ENCODE data around the gene ASXL2. TPM values are rescaled to one million over a fixed set of nuclear protein-coding genes. Genes with fewer than 3 reads are reported as not detected.

The ASXL2 gene
- total and polyA plus RNA-seq, 2 of the 13 experiments (the other 11 are each of a cell fraction or from before 2014, with no cell fraction given), result 12.1 to 19.2 TPM

DNA sequence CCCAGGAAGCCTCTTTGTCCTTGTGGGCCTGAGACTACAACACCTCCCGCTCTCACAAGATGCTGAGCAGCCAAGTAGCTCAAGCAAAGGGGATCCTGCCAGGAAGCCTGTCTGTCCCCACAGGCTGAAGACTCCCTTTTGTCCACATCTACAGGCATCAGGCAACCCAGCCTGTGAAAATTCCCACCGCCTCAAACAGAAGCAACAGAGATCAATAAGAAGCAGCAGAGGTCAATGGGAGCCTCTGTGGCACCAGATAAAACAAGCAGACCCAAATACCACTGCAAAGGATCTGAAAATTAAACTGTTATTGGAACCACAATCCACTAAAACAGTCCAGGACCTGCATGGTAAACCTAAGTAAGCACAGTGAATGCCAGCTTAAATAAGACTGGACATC, 48.5 kb downstream of the ASXL2 start (continued):
- TF ChIP-seq, protein P1, sequence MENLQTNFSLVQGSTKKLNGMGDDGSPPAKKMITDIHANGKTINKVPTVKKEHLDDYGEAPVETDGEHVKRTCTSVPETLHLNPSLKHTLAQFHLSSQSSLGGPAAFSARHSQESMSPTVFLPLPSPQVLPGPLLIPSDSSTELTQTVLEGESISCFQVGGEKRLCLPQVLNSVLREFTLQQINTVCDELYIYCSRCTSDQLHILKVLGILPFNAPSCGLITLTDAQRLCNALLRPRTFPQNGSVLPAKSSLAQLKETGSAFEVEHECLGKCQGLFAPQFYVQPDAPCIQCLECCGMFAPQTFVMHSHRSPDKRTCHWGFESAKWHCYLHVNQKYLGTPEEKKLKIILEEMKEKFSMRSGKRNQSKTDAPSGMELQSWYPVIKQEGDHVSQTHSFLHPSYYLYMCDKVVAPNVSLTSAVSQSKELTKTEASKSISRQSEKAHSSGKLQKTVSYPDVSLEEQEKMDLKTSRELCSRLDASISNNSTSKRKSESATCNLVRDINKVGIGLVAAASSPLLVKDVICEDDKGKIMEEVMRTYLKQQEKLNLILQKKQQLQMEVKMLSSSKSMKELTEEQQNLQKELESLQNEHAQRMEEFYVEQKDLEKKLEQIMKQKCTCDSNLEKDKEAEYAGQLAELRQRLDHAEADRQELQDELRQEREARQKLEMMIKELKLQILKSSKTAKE (CRISPR knock-in tag; IDR thresholded peaks at IDR 0.05; ENCODE audit: borderline replicate concordance), result no peak
- no peak for TF ChIP-seq HDAC2 (CRISPR knock-in tag; IDR thresholded peaks at IDR 0.05)
- TF ChIP-seq RFX5 (IDR thresholded peaks at IDR 0.05; ENCODE audit: low read depth, low read length), result no peak
- TF ChIP-seq, protein P2, sequence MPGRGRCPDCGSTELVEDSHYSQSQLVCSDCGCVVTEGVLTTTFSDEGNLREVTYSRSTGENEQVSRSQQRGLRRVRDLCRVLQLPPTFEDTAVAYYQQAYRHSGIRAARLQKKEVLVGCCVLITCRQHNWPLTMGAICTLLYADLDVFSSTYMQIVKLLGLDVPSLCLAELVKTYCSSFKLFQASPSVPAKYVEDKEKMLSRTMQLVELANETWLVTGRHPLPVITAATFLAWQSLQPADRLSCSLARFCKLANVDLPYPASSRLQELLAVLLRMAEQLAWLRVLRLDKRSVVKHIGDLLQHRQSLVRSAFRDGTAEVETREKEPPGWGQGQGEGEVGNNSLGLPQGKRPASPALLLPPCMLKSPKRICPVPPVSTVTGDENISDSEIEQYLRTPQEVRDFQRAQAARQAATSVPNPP (CRISPR knock-in tag; IDR thresholded peaks at IDR 0.05), result no peak
- TF ChIP-seq ZNF292 (CRISPR knock-in tag; IDR thresholded peaks at IDR 0.05; ENCODE audit: borderline replicate concordance, low read depth), result 0 out of 2 replicates have a peak, but pooled peaks have one; percentile 48
- TF ChIP-seq SMAD3 (CRISPR knock-in tag; IDR thresholded peaks at IDR 0.05), result no peak
- no peak for TF ChIP-seq PAX8 (CRISPR knock-in tag; IDR thresholded peaks at IDR 0.05; ENCODE audit: borderline replicate concordance)
- TF ChIP-seq, protein P3, sequence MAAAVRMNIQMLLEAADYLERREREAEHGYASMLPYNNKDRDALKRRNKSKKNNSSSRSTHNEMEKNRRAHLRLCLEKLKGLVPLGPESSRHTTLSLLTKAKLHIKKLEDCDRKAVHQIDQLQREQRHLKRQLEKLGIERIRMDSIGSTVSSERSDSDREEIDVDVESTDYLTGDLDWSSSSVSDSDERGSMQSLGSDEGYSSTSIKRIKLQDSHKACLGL (CRISPR knock-in tag; IDR thresholded peaks at IDR 0.05), result no peak
- TF ChIP-seq ZBTB38 (CRISPR knock-in tag; IDR thresholded peaks at IDR 0.05), result peak; percentile 72
- no peak for TF ChIP-seq SMARCE1 (IDR thresholded peaks at IDR 0.05; ENCODE audit: borderline replicate concordance)
- TF ChIP-seq, protein P4, sequence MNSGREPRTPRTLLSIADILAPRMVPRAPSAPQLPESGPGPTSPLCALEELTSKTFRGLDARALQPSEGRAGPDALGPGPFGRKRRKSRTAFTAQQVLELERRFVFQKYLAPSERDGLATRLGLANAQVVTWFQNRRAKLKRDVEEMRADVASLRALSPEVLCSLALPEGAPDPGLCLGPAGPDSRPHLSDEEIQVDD (CRISPR knock-in tag; IDR thresholded peaks at IDR 0.05; ENCODE audit: borderline replicate concordance), result no peak
- TF ChIP-seq, protein P5, sequence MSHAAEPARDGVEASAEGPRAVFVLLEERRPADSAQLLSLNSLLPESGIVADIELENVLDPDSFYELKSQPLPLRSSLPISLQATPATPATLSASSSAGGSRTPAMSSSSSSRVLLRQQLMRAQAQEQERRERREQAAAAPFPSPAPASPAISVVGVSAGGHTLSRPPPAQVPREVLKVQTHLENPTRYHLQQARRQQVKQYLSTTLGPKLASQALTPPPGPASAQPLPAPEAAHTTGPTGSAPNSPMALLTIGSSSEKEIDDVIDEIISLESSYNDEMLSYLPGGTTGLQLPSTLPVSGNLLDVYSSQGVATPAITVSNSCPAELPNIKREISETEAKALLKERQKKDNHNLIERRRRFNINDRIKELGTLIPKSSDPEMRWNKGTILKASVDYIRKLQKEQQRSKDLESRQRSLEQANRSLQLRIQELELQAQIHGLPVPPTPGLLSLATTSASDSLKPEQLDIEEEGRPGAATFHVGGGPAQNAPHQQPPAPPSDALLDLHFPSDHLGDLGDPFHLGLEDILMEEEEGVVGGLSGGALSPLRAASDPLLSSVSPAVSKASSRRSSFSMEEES (CRISPR knock-in tag; IDR thresholded peaks at IDR 0.05), result no peak
- peak; percentile 96 for TF ChIP-seq MZF1 (CRISPR knock-in tag; IDR thresholded peaks at IDR 0.05; ENCODE audit: borderline replicate concordance)
- TF ChIP-seq TGIF2 (CRISPR knock-in tag; IDR thresholded peaks at IDR 0.05), result no peak
- TF ChIP-seq ZNF703 (CRISPR knock-in tag; IDR thresholded peaks at IDR 0.05; ENCODE audit: borderline replicate concordance), result no peak
- no peak for TF ChIP-seq ZFP36 (IDR thresholded peaks at IDR 0.05; ENCODE audit: borderline replicate concordance, low read depth, low read length, partially characterized antibody)
- TF ChIP-seq TBX2 (CRISPR knock-in tag; IDR thresholded peaks at IDR 0.05; ENCODE audit: borderline replicate concordance), result 0 out of 2 replicates have a peak, but pooled peaks have one; percentile 30
- TF ChIP-seq, protein P6, sequence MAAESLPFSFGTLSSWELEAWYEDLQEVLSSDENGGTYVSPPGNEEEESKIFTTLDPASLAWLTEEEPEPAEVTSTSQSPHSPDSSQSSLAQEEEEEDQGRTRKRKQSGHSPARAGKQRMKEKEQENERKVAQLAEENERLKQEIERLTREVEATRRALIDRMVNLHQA (CRISPR knock-in tag; IDR thresholded peaks at IDR 0.05), result no peak
- no peak for TF ChIP-seq NCOA1 (CRISPR knock-in tag; IDR thresholded peaks at IDR 0.05)
- TF ChIP-seq POLR2A (IDR thresholded peaks at IDR 0.05; ENCODE audit: insufficient read depth in 1 of 2, low read depth in 2 of 2, low read length in 2 of 2), result no peak
- TF ChIP-seq ZNF883 (CRISPR knock-in tag; IDR thresholded peaks at IDR 0.05; ENCODE audit: not compliant biosample characterization), result peak; percentile 16
- no peak for TF ChIP-seq ZNF772 (CRISPR knock-in tag; IDR thresholded peaks at IDR 0.05)
- no peak for TF ChIP-seq SOX13 (IDR thresholded peaks at IDR 0.05)
- TF ChIP-seq SOX13 (CRISPR knock-in tag; conservative IDR thresholded peaks at IDR 0.05 in 1 of 2, IDR thresholded peaks at IDR 0.05 in 1 of 2), result peak in 1 of 2 experiments; percentile 18; a peak in 1 of 4 replicates
- no peak for TF ChIP-seq ARNTL (CRISPR knock-in tag; IDR thresholded peaks at IDR 0.05)
- no peak for TF ChIP-seq SCMH1 (CRISPR knock-in tag; IDR thresholded peaks at IDR 0.05; ENCODE audit: borderline replicate concordance)
